ENCODE data around the gene ADIPOR2.
A peak's percentile ranks its signal among the peaks of the same experiment; 100 is the strongest.

ADIPOR2 gene

DNA sequence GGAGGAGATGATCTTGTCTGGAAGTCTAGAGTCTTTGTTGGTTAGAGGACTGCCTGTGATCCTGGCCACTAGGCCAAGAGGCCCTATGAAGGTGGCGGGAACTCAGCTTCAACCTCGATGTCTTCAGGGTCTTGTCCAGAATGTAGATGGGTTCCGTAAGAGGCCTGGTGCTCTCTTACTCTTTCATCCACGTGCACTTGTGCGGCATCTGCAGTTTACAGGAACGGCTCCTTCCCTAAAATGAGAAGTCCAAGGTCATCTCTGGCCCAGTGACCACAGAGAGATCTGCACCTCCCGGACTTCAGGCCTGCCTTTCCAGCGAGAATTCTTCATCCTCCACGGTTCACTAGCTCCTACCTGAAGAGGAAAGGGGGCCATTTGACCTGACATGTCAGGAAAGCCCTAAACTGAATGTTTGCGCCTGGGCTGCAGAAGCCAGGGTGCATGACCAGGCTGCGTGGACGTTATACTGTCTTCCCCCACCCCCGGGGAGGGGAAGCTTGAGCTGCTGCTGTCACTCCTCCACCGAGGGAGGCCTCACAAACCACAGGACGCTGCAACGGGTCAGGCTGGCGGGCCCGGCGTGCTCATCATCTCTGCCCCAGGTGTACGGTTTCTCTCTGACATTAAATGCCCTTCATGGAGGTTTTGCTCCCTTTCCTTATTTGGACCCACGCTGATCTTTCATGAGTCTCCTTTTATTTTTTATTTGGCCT lies 44.1 kb upstream of the ADIPOR2 start:
- H3K4me1 ChIP-seq (ENCODE audit: insufficient read depth, low read length), result no peaks in the 10 kb centered on the region
- no peak overlapping the region for H3K4me2 ChIP-seq (ENCODE audit: insufficient read depth, low read length)
- peak; percentile 31; the same call in 1 of the 3 replicates for ATAC-seq (ENCODE audit: insufficient read depth, low read depth)
- no peaks in the 10 kb centered on the region for H3K79me2 ChIP-seq (ENCODE audit: insufficient read depth, low read length)
- no peak for TF ChIP-seq CTCF (IDR thresholded peaks at IDR 0.05; ENCODE audit: borderline replicate concordance, extremely low read depth, low read length, poor library complexity, severe bottlenecking)
- TF ChIP-seq EZH2 (IDR thresholded peaks at IDR 0.05; ENCODE audit: borderline replicate concordance, low read depth, low read length, severe bottlenecking), result no peak
- H3K4me3 ChIP-seq (ENCODE audit: low read depth in 1 of 2, low read length in 2 of 2), result no peak overlapping the region
- no peaks in the 10 kb centered on the region for H3K9me3 ChIP-seq (ENCODE audit: insufficient read depth, low read length, severe bottlenecking)
- DNase-seq, result no peak
- H4K20me1 ChIP-seq (ENCODE audit: insufficient read depth, low read length), result no peaks in the 10 kb centered on the region
- no peak overlapping the region for H3K27ac ChIP-seq (ENCODE audit: low read length)
- H2AFZ ChIP-seq (ENCODE audit: low read depth, low read length), result no peak overlapping the region
- peaks cover 4% of the 10 kb centered on the region for H3K27me3 ChIP-seq (ENCODE audit: insufficient read depth, low read length, poor library complexity)
- no peak overlapping the region for H3K9ac ChIP-seq (ENCODE audit: low read depth, low read length)
- no peaks in the 10 kb centered on the region for H3K36me3 ChIP-seq (ENCODE audit: insufficient read depth, low read length)

- no peak overlapping the region for H3K27ac ChIP-seq (ENCODE audit: low read length)
- H3K4me3 ChIP-seq (ENCODE audit: low read depth in 1 of 2, low read length in 2 of 2), result no peak overlapping the region
- no peak overlapping the region for H3K4me2 ChIP-seq (ENCODE audit: insufficient read depth, low read length)
- ATAC-seq (ENCODE audit: insufficient read depth, low read depth) (no peak), DNase-seq (no peak)
- no peaks in the 10 kb centered on the region for H3K79me2 ChIP-seq (ENCODE audit: insufficient read depth, low read length)
- H3K9ac ChIP-seq (ENCODE audit: low read depth, low read length), result no peak overlapping the region
- H4K20me1 ChIP-seq (ENCODE audit: insufficient read depth, low read length), result no peaks in the 10 kb centered on the region
- TF ChIP-seq EZH2 (IDR thresholded peaks at IDR 0.05; ENCODE audit: borderline replicate concordance, low read depth, low read length, severe bottlenecking) (no peak), CTCF (IDR thresholded peaks at IDR 0.05; ENCODE audit: borderline replicate concordance, extremely low read depth, low read length, poor library complexity, severe bottlenecking) (no peak)
- peaks cover 4% of the 10 kb centered on the region for H3K27me3 ChIP-seq (ENCODE audit: insufficient read depth, low read length, poor library complexity)
- H3K4me1 ChIP-seq (ENCODE audit: insufficient read depth, low read length), result no peaks in the 10 kb centered on the region
- H3K36me3 ChIP-seq (ENCODE audit: insufficient read depth, low read length), result no peaks in the 10 kb centered on the region
- H3K9me3 ChIP-seq (ENCODE audit: insufficient read depth, low read length, severe bottlenecking), result no peaks in the 10 kb centered on the region
- no peak overlapping the region for H2AFZ ChIP-seq (ENCODE audit: low read depth, low read length)
Observed at GRCh38 chr12:1647285-1647669, 43.6 kb upstream of the ADIPOR2 start.

DNA sequence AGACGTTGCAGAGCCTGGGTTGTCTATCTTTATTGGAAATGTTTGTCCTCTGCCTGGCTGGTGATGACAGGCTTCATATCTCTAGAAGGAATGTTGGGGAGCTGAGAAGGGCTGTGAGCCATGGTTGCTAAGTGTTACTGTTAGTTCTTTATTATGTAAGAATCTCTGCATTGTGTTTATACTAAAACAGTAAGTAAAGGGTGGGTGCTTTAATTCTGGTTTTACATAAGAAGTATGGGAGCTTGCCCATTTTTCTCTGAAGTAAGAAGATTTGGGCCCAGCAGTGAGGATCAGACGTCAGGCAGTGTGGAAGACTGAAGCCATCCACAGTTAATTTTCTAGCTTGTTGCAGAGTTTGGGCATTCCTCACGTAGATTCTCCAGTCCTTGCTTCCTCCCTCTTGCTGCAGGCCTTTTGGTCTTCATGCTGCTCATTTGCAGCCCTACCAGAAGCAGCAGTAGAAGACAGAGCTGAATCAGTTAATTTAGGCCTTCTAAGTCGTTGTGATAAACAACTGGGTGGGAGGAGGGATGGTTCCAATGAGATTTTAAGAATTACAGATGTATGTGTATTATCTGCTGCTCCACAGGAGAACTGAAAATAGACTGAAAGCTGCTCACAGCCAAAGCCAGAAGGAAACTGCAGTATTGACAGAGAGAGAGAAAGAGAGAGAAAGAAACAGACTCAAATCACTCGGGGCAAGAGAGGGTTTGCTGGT lies 40.5 kb upstream of the ADIPOR2 start:
- Histone ChIP-seq H3K9ac (ENCODE audit: low read depth, low read length) (no peak overlapping the region), H3K36me3 (ENCODE audit: insufficient read depth, low read length) (no peaks in the 10 kb centered on the region), H3K4me3 (ENCODE audit: low read depth in 1 of 2, low read length in 2 of 2) (no peak overlapping the region), H4K20me1 (ENCODE audit: insufficient read depth, low read length) (no peaks in the 10 kb centered on the region), H3K27me3 (ENCODE audit: insufficient read depth, low read length, poor library complexity) (peaks cover 10% of the 10 kb centered on the region), H3K9me3 (ENCODE audit: insufficient read depth, low read length, severe bottlenecking) (no peaks in the 10 kb centered on the region), H3K4me1 (ENCODE audit: insufficient read depth, low read length) (no peaks in the 10 kb centered on the region), H3K4me2 (ENCODE audit: insufficient read depth, low read length) (no peak overlapping the region), H3K79me2 (ENCODE audit: insufficient read depth, low read length) (no peaks in the 10 kb centered on the region), H3K27ac (ENCODE audit: low read length) (no peak overlapping the region), H2AFZ (ENCODE audit: low read depth, low read length) (no peak overlapping the region)
- ATAC-seq (ENCODE audit: insufficient read depth, low read depth) (no peak), DNase-seq (no peak)
- TF ChIP-seq CTCF (IDR thresholded peaks at IDR 0.05; ENCODE audit: borderline replicate concordance, extremely low read depth, low read length, poor library complexity, severe bottlenecking) (no peak), EZH2 (IDR thresholded peaks at IDR 0.05; ENCODE audit: borderline replicate concordance, low read depth, low read length, severe bottlenecking) (no peak)

All from DND-41 (cell line).